ENCODE results near the gene YTHDC1. TPM values are rescaled to one million over a fixed set of nuclear protein-coding genes. Genes with fewer than 3 reads are reported as not detected.
"Not testable (repeated sequence)": the region's sequence is repeated elsewhere in the genome, so short reads cannot be mapped to it uniquely, and the experiment has no call there.

YTHDC1 gene
- 10 to 100 TPM; 37.0 to 89.9 TPM for total RNA-seq

- TF ChIP-seq CTCF (IDR thresholded peaks at IDR 0.05), result no peak
- DNase-seq (ENCODE audit: low spot score) (peak; percentile 89), ATAC-seq (ENCODE audit: insufficient number of reproducible peaks, low FRiP score, low read depth) (peak; percentile 96)
- Histone ChIP-seq H3K4me1 (ENCODE audit: control insufficient read depth in 1 of 2, low read depth in 2 of 2) (peaks cover 27 to 30% of the 10 kb centered on the region in 2 donors), H3K36me3 (no peaks in the 10 kb centered on the region), H3K27ac (peak within 1 kb of the TSS; percentile 92 to 95), H3K9me3 (no peaks in the 10 kb centered on the region), H3K4me3 (peak within 1 kb of the TSS; percentile 83), H3K27me3 (replicated peaks; ENCODE audit: insufficient read depth) (no peaks in the 10 kb centered on the region)
Observed at GRCh38 chr4:68349649-68350360, at the start of gene YTHDC1. Gene YTHDC1, minus strand, starts transcription at chr4:68350090. Its CDS starts 337 bp downstream, at chr4:68349753.

DNA sequence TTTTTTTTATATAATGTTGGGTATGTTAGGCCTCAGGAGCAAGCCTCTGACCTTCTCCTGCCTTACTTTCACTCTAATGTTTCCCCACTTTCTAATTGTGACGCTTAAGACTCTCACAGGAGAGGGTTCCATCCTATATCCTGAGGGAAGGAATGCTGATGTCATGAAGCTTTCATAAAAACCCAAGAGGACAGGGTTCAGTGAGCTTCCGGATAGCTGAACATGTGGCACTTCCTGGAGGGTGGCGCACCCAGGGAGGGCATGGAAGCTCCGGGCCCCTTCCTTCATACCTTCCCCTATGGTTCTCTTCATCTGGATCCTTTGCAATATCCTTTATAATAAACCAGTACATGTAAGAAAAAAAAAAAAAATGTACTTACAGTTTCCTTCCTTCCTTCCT, 49.4 kb upstream of the YTHDC1 start:
- no peak for ATAC-seq (ENCODE audit: insufficient number of reproducible peaks, low FRiP score, low read depth)
- TF ChIP-seq CTCF (IDR thresholded peaks at IDR 0.05), result no peak

DNA sequence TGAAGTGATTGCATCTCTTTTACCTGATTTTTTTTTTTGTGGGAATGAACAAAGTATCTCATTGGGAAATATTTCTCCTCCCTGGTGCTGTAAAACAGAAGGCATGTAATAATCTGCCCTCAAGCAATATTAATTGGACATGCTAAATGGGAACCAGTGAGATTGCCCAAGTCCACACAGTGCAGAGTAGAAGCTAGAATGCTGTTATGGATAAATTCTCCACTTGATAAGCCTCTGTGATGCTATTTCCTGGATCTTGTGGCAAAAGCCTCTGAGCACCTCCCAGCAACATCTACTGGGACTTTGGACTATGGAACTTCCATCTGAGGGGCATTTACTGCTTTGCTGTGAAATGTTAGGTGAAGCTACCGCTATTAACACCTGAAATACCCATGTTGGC, 46.9 kb upstream of the YTHDC1 start:
- H3K27me3 ChIP-seq (replicated peaks; ENCODE audit: insufficient read depth), result no peaks in the 10 kb centered on the region
- H3K9me3 ChIP-seq, result no peaks in the 10 kb centered on the region
- no peak for TF ChIP-seq CTCF (IDR thresholded peaks at IDR 0.05)
- H3K4me3 ChIP-seq, result no peak overlapping the region
- ATAC-seq (ENCODE audit: insufficient number of reproducible peaks, low FRiP score, low read depth) (no peak), DNase-seq (ENCODE audit: low spot score) (no peak)
- H3K4me1 ChIP-seq (ENCODE audit: control insufficient read depth in 1 of 2, low read depth in 2 of 2), result no peaks in the 10 kb centered on the region
- no peaks in the 10 kb centered on the region for H3K36me3 ChIP-seq
- H3K27ac ChIP-seq, result no peak overlapping the region

More for the DNA sequence above, 49.4 kb upstream of the YTHDC1 start:
- Histone ChIP-seq H3K4me1 (ENCODE audit: control insufficient read depth in 1 of 2, low read depth in 2 of 2) (no peaks in the 10 kb centered on the region), H3K27ac (no peak overlapping the region), H3K27me3 (replicated peaks; ENCODE audit: insufficient read depth) (no peaks in the 10 kb centered on the region), H3K4me3 (no peak overlapping the region), H3K9me3 (no peaks in the 10 kb centered on the region), H3K36me3 (no peaks in the 10 kb centered on the region)
- DNase-seq (ENCODE audit: low spot score), result no peak

- DNase-seq (ENCODE audit: low spot score) (no peak), ATAC-seq (ENCODE audit: insufficient number of reproducible peaks, low FRiP score, low read depth) (no peak)
- Histone ChIP-seq H3K4me3 (no peak overlapping the region), H3K27ac (no peak overlapping the region), H3K9me3 (no peaks in the 10 kb centered on the region), H3K27me3 (replicated peaks; ENCODE audit: insufficient read depth) (no peaks in the 10 kb centered on the region), H3K36me3 (no peaks in the 10 kb centered on the region), H3K4me1 (ENCODE audit: control insufficient read depth in 1 of 2, low read depth in 2 of 2) (no peaks in the 10 kb centered on the region)
- no peak for TF ChIP-seq CTCF (IDR thresholded peaks at IDR 0.05)
Observed at GRCh38 chr4:68391436-68391835, 41.5 kb upstream of the YTHDC1 start.

- Histone ChIP-seq H3K4me1 (ENCODE audit: control insufficient read depth in 1 of 2, low read depth in 2 of 2) (no peaks in the 10 kb centered on the region), H3K36me3 (no peaks in the 10 kb centered on the region), H3K9me3 (no peaks in the 10 kb centered on the region), H3K4me3 (no peak overlapping the region), H3K27ac (no peak overlapping the region), H3K27me3 (replicated peaks; ENCODE audit: insufficient read depth) (no peaks in the 10 kb centered on the region)
- DNase-seq (ENCODE audit: low spot score) (no peak), ATAC-seq (ENCODE audit: insufficient number of reproducible peaks, low FRiP score, low read depth) (no peak)
- TF ChIP-seq CTCF (IDR thresholded peaks at IDR 0.05), result no peak
Observed at GRCh38 chr4:68390205-68390935, 40.5 kb upstream of the YTHDC1 start.

DNA sequence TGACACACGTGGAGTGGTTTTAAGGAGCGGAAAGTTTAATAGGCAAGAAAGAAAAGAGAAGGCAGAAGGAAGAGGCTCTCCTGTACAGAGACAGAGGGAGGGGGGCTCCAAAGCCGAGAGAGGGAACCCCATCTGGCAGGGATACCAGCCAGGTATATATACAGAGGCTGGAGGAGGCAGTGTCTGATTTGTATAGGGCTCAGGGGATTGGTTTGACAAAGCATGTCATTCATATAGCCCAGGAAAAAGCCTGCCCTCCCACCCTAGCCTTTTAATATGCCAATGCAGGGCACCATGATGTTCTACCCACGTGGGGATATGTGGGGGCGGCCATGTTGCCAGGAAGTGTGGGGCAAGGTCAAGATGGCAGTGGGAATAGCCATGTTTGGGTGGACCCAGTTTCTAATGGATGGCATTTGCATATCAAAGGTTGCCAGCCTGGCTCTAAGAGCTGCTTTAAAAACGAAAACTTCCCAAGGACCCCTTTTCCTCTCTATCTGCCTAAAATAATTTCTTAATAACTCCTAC, 39.6 kb upstream of the YTHDC1 start:
- not testable (repeated sequence) for H3K9me3 ChIP-seq; H3K27me3 ChIP-seq (replicated peaks; ENCODE audit: insufficient read depth); ATAC-seq (ENCODE audit: insufficient number of reproducible peaks, low FRiP score, low read depth); H3K4me1 ChIP-seq (ENCODE audit: control insufficient read depth in 1 of 2, low read depth in 2 of 2); H3K27ac ChIP-seq; DNase-seq (ENCODE audit: low spot score); H3K36me3 ChIP-seq; H3K4me3 ChIP-seq
